Eye (tissue), 1 donor: ENCODE measurements around the gene FBXO31.

Experiments
- DNase-seq: peaks from one replicate; pipeline ENCODE4 v3.0.0-alpha.2; 2015

FBXO31 gene

DNA sequence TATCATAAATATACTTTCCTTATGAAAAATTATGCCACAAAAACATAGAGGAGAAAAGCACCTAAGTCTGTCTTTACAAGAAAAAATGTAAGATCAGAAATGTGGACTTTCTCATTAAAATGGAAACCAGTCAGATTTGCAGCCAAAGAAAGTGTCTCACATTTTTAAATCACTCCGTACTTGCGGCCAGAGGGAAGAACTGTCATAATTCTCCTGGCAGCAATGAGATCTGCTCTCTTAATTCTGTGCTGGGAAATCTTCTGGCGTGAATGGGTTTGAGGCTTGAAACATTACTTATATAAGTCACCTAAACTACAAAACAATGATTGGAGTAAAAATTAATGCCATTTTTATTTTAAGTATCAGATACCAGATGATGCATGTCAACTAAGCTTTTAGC is 77.1 kb downstream of the FBXO31 start:
- DNase-seq: no peak

DNA sequence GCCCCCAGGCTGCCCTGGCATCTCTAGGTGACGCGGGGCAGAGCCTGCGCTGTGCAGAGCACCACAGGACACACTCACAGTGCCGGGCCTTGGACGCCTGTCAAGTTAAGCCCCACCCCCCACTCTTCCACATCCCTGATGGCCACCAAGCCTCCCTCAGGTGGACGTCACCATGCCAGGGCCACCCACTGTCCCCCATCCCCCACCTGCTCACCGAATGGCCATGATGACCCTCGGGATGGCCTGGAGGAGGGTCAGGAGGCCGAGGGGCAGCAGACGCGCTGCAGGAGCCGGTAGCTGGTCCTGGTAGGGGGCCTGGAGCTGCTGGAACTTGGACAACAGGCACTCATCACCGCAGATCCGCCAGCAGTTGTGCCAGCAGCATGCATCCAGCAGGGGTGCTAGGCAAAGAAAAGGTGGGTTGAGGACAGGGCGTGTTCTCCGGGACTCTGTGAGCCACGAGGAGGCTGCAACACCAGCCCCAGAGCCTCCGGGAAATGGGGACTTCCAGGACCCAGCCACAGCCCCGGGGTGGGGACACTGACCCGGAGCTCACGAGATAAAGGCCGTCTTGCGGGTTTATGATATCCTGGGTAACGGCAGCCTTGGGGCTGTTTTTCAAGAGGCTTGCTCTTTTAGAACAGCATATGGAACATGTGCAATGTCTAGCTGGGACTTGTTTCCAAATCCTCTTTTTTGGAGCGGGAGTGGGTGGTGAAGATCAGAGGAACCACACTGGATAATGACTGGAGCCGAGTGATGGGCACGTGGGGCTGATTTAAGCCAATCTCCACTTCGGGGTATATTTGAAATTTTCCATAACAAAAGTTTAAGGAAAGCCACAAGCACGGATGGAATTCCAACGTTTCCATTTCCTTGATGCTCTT is 77.8 kb downstream of the FBXO31 start:
- peak; percentile 54 for DNase-seq

DNA sequence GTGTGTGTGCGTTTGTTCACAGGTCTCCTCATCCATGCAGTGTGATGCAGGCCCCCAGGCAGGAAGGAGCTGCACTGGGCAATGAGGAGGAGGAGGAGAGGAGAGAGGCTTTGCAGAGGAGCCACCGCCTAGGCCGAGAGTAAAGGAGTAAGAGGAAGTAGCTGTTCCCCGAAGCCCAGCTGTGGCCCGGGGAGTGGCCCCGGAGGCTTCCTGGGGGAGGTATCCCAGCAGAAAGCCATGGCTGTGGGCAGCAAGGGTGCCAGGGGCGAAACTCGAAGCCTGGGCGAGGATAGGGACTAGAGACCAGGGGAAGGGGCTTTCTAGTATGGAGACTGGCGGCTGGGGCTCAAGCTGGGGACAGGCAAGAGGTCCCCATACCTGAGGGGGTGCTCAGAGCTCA is 78.6 kb downstream of the FBXO31 start:
- DNase-seq: no peak

DNA sequence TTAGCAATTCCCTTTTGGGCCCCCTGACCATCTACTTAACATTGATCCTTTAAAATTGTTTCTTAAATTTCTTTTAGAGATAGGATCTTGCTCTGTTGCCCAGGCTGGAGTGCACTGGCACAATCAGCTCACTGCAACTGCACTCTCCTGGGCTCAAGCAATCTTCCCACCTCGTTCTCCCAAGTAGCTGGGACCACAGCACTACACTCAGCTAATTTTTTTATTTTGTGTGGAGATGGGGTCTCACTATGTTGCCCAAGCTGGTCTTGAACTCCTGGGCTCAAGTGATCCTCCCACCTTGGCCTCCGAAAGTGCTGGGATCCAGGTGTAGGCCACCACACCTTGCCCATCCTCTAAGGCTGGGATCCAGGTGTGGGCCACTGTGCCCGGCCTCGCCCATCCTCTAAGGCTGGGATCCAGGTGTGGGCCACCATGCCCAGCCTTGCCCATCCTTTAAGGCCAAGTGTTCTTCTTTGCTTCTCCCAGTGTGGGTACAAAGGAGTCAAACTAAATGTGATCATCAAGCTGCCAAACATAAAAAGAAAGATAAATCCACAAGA is 79.5 kb downstream of the FBXO31 start:
- DNase-seq: no peak

DNA sequence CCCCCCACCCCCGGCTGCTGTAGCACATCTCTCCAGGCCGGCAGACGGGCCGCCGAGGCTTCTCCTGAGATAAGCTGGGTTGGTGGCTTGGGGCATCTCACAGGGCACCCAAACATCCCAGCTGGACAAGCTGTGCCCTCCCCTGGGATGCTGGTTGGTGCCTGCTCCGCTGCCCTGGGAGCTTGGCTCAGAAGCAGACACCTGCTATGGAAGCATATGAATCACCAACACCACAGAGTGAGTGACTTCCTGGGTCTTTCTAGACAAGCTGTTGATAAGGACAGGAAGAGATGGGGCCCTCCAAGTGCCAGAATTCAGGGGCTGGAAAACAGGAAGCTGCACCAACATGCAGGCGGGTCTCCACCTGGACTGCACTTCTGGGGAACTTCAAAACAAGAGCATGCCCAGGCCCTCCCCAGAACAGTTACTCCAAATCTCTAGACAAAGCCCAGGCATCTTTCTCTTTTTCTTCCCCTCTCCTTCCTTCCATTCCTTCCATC is 80.1 kb downstream of the FBXO31 start:
- no peak for DNase-seq

DNA sequence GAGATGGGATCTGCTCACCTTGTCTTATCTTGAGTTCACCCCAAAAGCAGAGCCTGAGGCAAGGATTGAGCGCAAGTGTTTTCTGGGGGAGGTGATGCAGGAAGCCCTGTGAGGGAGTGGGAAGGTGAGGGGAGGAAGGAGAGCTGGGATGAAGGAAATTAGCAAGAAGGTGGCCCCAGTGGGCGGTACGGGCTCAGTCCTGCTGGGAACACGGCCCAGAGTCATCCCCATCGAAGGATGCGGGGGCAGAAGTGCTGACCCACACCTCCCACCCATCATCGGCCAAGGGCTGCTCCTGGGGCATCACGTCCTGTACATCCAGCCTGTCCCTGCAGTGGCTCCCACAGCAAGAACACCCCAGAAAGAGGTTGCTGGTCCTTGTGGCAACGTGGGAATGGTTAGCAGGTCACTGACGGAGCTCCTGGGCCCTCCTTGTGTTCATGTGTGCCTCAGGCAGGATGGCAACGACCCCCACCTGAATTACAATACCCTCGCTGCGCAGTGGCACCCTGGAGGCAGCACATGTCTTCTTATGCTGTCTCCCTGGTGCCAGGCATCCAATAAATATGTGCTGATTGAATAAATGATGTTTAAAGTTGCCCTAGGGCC is 84.6 kb downstream of the FBXO31 start:
- DNase-seq: no peak

DNA sequence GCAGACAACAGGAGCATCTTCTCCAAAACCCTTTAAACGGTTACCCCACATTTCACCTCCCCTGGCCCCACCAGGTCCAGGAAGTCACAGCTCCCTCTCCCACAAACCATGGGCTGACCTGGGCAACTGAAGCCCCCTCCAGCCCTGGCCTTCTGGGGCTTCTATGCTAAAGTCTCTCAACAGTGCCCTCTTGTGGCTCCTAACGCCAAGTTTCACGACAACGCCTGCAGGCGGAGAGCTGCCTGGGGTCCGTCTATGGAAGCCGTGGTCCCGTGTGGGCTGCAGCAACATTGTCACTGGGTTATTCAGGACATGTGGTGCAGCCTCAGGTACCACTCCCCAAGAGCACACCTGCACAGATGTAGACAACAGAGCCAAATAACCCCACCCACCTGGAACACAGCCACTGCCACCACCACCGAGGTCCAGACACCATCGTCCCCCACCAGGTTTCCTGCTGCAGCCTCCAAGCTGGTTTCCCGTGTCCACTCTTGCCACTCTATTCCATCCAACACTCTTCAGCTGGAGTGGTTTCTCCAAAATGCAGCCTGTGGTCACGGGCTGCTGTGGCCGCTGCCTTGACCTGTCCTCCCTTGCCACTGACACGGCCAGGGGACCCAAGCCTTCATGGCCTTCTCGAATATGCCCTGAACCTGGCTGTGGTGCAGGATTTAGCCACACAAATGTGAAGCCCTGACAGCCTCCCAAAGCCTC is 85.5 kb downstream of the FBXO31 start:
- peak; percentile 80 for DNase-seq

DNA sequence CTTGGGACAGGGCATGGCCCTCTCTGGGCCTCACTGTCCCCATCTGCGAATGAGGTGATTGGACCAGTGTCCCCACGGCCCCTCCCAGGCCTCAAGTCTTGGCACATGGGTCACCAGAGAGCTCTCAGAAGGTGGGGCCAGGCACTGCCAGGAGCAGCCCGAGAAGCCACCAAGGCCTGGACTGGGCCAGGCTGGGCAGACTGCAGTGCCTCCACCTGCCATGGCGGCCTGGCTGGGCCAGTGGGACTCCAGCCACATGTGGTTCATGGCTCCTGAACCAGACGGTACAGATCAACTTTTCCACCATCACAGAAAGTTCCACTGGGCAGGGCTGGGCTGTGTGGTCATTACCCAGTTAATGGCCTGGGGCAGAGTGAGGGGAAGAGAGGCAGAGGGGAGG is 86.2 kb downstream of the FBXO31 start:
- no peak for DNase-seq

DNA sequence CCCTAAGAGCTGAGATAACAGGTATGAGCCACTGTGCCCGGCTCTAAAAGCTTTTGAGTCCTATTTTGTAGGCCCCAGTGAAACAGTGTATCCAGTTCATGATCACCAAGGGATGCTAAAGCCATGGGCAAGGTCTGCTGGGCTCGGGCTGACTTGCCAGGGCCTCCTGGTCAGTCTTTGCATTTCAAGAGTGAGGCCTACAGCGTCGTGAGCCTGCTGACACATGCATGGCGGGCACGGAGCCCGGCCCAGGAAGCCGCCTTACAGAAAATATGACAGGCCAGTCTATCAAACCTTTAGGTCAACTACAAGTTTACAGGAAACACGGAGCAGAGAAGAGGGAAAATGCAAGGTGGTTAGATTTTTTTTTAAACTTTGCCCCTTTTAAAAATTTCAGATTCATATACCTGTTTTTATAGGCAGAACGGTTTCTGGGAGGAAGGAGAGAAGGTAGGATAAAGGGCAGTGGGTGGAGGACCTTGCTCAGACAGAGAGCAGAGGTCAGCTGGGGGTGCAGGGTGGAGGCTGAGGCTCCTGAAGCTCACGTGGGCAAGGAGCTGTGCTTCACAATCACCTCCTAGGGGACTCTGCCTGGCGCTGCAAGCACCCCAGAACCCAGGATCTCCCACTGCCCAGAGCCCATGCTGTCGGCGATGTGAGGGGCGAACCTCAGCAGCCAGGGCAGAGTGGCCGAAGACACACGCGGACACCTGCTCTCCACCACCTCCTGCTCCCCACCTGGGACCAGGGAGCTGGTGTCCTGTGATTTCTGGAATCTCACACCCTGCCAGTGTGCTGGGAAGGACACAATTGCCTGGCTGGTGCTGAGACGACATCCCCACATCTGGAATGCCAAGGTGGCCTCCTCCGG is 87.7 kb downstream of the FBXO31 start:
- no peak for DNase-seq

DNA sequence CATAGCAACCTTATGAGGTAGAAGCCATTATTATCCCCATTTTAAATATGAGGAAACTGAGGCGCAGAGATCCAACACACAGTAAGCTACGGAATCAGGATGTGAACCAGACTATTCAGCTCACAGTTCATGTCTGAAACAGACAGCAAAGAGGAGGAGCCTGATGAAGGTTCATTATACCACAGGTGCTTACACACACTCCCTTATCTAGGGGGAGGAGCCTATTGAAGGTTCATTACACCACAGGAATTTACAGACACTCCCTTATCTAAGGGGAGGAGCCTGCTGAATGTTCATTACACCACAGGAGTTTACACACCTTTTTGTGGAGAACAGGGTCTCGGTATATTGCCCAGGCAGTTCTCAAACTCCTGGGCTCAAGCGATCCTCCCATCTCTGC is 88.3 kb downstream of the FBXO31 start:
- DNase-seq: no peak

DNA sequence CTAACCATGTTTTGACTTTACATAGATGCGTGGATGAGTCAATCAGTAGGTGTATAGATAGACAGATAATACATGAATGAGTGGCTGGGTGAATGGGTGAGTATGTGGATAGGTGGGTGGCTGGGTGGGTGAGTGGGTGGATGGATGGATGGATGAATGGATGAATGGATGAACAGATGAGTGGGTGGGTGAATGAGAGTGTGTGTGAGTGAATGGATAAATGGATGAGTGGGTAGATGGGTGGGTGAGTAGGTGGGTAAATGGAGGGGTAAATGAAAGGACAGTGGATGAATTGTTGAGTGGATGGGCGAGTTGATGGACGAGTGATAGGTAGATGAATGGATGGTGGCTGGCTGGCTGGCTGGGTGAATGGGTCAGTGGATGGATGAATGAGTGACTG is 89.6 kb downstream of the FBXO31 start:
- DNase-seq: no peak

DNA sequence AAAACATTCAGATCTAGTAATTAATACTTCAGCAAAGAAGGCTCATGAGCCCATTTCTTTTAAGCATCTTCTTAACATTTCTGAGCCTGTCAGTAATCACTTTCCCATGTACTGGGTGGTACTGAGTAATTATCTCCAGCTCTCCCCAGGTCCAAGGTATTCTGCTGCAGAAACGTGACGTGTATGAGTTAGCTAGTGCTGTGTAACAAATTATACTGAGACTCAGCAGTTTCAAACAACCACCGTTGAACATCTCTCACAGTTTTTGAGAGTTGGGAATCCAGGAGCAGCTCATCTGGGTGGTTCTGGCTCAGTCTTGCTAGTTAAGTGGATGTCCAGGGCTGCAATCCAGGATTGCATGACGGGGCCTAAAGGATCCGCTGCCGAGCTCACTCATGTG is 91.6 kb downstream of the FBXO31 start:
- DNase-seq: no peak

DNA sequence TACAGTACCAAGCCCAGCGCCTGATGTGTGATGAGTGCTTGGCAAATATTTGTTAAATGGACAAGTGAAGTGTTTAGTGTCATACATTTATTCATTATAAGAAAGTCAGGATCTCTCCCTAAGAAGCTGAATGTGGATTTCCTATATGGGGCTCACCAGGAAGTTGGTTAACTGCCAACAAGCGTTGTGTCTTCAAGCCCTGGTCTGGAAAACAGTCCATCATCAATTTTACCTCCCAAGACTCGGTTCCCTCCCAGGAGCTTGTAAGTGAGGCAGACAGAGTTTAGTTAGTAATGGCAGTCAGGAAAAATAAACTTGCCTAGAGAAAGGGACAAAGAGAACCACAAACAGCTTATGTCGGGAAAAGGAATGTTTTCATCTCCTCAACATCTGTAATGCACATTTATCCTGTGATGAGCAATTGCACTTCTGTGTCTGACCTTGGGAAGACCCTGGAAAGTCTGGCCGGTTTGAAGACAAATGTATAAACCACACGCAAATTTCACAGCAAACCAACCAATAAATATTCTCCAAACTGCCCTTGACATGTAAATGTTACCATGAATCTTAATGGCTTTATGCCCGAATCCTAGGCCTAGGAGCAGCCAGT is 94.7 kb downstream of the FBXO31 start:
- no peak for DNase-seq

DNA sequence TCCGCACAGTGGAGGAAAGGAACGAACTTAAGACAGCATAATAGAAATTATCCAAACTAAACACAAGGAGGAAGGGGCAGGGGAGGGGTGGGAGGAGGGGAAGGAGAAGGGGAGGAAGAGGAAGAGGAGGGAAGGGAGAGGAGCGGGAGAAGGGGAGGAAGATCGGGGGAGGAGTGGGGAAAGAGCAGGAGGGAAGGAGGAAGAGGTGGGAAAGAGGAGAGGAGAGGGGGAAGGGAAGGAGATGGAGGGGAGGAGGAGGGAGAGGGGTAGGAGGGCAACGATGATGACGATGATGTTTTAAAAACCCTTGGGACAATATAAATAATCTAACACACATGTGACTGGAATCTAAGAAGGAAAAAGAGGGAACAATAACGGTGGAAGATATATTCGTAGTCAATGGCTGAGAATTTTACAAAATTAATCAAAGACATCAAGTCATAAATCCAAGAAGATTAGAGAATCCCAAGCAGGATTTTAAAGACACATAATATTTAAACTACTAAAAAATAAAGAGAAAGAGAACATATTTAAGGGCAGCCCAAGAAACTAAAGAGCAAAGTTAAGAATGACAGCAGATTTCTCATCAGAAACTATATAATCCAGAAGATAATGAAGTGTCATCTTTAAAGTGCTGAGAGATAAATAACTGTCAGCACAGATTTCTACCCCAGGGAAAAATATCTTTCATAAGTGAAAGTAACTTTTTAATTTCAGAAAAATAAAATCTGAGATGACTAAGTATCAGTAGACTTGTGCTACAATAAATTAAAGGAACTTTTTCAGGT is 96.5 kb downstream of the FBXO31 start:
- DNase-seq: no peak

DNA sequence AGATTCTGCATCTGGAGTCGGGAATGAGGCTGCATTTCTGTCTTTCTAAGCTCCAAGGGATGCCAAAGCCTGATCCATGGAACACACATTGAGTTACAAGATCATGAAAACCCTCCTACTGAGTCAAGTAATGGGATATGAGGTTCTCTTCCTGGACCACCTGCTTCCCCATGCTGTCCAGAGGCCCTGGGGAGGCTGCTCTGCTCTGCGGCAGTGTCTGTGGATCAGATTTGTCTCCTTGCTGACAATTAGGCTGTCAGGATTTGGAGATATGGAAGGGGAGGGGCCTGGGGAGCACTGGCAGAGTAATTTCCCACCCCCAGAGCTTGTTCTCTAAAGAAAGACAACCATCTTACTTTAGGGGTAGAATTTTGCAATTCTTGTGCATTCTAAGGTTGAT is 99.4 kb downstream of the FBXO31 start:
- DNase-seq: peak; percentile 17

DNA sequence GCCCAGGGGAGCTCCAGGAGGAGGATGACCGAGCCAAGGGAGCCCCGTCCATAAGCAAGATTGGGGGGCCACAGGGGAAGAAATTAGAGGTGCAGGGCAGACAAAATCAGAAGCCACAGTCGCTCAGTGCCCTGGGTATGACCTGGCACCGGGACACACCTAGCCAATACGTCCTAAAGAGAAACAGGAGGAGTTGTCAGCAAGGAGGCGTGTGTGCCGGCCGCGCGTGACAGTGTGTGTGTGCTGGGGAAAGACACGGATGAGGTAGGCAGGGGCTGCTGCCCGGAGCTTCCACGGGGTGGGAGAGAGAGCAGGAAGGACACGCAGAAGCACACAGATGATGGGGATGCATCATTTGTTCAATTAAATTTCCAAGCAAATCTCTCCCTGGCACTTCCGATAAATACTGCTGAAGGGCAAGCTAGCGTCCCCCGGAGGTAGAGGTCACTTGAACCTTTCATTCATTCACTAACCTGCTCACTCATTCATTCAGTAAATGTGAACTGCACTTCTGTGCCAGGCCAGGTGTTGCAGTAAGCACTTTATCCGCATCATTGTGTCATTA is 104.4 kb downstream of the FBXO31 start:
- DNase-seq: no peak

DNA sequence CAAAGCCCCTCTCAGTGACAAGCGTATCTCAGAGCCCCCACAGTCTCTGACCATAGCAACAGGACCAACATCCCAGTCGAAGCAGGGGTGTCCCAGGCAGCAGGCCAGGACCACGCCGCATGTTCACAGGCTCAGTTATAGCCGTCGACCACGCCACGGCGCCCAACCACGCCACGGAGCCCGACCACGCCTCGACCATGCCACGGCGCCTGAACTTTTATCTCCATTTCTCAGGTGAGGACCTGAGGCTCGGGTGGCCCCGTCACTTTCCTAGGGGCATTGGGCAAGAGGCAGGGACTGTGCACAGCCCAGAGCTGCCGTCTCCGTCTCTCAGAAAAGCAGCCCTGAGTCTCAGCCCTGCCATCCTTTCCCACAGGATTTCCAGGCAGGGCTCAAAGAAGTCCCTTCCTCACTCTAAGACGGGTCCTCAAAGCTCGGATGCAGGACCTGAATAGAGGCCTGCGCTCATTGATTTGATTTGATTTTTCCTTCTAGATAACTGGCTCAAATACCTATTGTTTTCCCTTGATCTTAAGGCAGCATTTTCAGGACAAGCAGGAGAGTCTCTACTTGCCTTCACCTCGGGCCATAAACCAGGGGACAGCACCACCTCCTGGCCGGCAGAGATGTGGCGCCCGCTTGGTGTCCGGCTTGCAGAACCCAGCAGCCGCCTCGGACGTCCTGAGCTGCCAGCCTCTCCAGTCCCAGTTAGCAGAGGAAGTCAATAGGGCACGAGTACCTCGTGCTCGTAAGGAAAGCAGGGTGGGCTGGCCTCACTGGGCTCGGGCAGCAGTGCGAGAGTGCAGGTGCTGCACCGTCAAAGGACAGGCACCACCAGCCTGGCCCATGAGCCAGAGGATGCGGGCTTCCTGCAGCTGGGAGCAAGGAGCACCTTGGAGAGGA is 105.1 kb downstream of the FBXO31 start:
- DNase-seq: peak; percentile 90
